Ovary (tissue), 3 donors: ENCODE results near the gene TBC1D16.

Experiments
- CTCF ChIP-seq, 3 donors: fragments of 450-650 bp in 2 of 3; fragments of 200-600 bp in 1 of 3; IDR thresholded peaks; one replicate each; pipeline versions ENCODE4 v1.5.1 to v1.8.0; 2016 to 2022; ENCODE audit warnings: antibody characterized with exemption in 3 of 3, mild to moderate bottlenecking in 1 of 3
- EP300 ChIP-seq: sonication (generic); formaldehyde crosslinking; IDR thresholded peaks from one replicate; pipeline ENCODE4 v1.6.1; 2017; ENCODE audit warnings: antibody characterized with exemption
- POLR2A ChIP-seq: fragments of 450-650 bp; IDR thresholded peaks from one replicate; pipeline ENCODE4 v1.6.1; 2017; ENCODE audit warnings: antibody characterized with exemption, mild to moderate bottlenecking, moderate library complexity
- donor health status: DM: no; HTN: no; CAD: no.

- TF ChIP-seq CTCF (IDR thresholded peaks at IDR 0.05) = no peak
- no peak for TF ChIP-seq POLR2A
- no peak for TF ChIP-seq EP300
Measured at GRCh38 chr17:79949656-79950209, 85.9 kb downstream of the TBC1D16 start.
